Spleen (tissue), 7 donors: ENCODE measurements around the gene TMEM178B.

ENCODE experiments used
- CTCF ChIP-seq, 11 experiments: fragments of 200-600 bp in 7 of 11; fragments of 450-650 bp in 4 of 11; sonication (generic) in 4 of 11; IDR thresholded peaks in 8 of 11; conservative IDR thresholded peaks in 3 of 11; 1 replicate in 7 of 11; 2 replicates in 4 of 11; pipeline versions ENCODE4 v1.4.0 to v1.8.0; 2016 to 2021; ENCODE audit warnings: antibody characterized with exemption in 11 of 11, inconsistent platforms in 4 of 11, mild to moderate bottlenecking in 1 of 11
- POLR2A ChIP-seq, 3 donors: fragments of 450-650 bp; IDR thresholded peaks; one replicate each; pipeline ENCODE4 v1.5.1; 2017; ENCODE audit warnings: antibody characterized with exemption in 3 of 3, mild to moderate bottlenecking in 1 of 3
- POLR2AphosphoS5 ChIP-seq, 3 donors: sonication (generic); formaldehyde crosslinking; IDR thresholded peaks; one replicate each; pipeline ENCODE4 v1.5.1; 2017; ENCODE audit warnings: antibody characterized with exemption in 3 of 3
- donor health status: DM: no; HTN: no; CAD: no; lungs with moderate emphysema.
- donor health status: DM: no; HTN: no; CAD: no.
- donor health status: DM: no; HTN: no; CAD: no.

GRCh38 chr7:141094336-141095070 lies 20.6 kb downstream of the TMEM178B start:
- TF ChIP-seq POLR2AphosphoS5 (IDR thresholded peaks at IDR 0.05) (no peak), CTCF (IDR thresholded peaks at IDR 0.05 in 8 of 11, conservative IDR thresholded peaks at IDR 0.05 in 3 of 11) (no peak), POLR2A (IDR thresholded peaks at IDR 0.05) (no peak)
